GM19372 (cell line): ENCODE results near the gene CPTP.

Experiments used
- ATAC-seq: cut with Tn5 transposase; IDR thresholded peaks from one replicate; pipeline ENCODE4 v1.9.1; 2021; ENCODE audit warnings: mild to moderate bottlenecking, low read depth, moderate library complexity; ENCODE audit not compliant: unreplicated experiment

CPTP gene

GRCh38 chr1:1317420-1317819 lies 7.2 kb upstream of the CPTP start:
- ATAC-seq = no peak

- ATAC-seq = no peak
Measured at GRCh38 chr1:1318131-1318652, 6.4 kb upstream of the CPTP start.

- ATAC-seq = no peak
Measured at GRCh38 chr1:1318777-1319645, 5.6 kb upstream of the CPTP start.

- no peak for ATAC-seq
Measured at GRCh38 chr1:1319646-1319941, 5.0 kb upstream of the CPTP start.

DNA sequence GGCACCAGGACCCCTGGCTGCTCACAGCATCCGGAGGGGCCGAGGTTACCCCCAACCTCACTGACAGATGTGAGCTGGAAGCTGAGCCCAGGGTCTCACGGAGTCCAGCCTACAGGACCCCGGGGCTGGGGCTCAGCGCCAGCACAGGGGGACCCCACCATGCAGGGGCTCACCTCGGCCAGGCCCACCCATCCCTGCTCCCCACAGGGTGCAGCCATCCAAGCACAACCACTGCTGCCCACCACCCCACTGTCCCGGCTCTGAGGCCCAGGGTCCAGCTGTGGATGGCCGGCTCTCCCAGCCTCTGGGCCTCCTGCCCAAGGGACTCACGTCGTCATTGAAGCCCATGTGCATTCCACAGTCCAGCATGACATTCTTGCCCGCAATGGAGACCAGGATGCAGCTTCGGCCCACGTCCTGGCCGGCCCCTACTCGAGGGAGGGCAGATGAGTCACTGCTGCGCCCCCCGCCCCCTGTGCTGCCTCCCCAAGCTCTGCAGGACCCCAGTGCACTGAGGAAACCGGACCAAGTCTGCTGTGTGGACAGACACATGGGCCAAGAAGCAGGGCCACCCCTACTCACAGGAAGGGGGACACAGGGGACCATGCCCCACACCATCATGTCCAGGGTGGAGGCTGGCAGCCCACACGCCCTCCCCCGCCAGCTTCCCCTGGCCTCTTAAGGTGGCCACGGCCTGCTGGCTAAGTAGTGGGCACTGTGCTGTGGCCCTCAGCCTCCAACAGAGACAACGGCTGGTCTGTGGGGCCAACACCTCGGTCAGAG lies 3.7 kb upstream of the CPTP start:
- ATAC-seq = no peak

GRCh38 chr1:1321477-1321876 lies 3.1 kb upstream of the CPTP start:
- no peak for ATAC-seq

DNA sequence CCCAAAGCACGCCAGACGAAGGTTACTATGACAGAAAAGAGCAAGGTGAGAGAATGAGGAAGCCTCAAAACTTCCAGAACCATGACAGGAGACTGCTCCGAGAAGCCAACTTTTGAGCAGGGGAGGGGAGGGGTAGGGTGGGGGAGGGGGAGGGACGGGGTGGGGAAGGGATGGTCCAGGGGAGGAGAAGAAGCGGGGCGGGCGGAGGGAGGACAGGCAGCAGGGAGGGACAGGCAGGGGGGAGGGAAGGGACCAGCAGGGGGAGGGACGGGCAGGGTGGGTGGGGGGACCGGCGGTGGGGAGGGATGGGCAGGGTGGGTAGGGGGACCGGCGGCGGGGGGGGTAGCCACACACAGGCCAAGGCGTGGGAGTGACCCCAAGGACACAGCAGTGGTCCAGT lies 2.2 kb upstream of the CPTP start:
- no peak for ATAC-seq

GRCh38 chr1:1322952-1323351 lies 1.6 kb upstream of the CPTP start:
- ATAC-seq = no peak

GRCh38 chr1:1324084-1324523 lies 498 bp upstream of the CPTP start:
- ATAC-seq = peak; percentile 33

GRCh38 chr1:1325288-1326074 lies 879 bp downstream of the CPTP start:
- no peak for ATAC-seq

- no peak for ATAC-seq
Measured at GRCh38 chr1:1326075-1326605, 1.5 kb downstream of the CPTP start.

DNA sequence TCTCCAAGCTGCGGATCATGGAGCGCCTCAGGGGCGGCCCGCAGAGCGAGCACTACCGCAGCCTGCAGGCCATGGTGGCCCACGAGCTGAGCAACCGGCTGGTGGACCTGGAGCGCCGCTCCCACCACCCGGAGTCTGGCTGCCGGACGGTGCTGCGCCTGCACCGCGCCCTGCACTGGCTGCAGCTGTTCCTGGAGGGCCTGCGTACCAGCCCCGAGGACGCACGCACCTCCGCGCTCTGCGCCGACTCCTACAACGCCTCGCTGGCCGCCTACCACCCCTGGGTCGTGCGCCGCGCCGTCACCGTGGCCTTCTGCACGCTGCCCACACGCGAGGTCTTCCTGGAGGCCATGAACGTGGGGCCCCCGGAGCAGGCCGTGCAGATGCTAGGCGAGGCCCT lies 2.7 kb downstream of the CPTP start:
- ATAC-seq = no peak

- ATAC-seq = no peak
Measured at GRCh38 chr1:1328254-1328653, 3.7 kb downstream of the CPTP start.

- ATAC-seq = no peak
Measured at GRCh38 chr1:1329304-1330210, 5.0 kb downstream of the CPTP start.

GRCh38 chr1:1330366-1331067 lies 5.9 kb downstream of the CPTP start:
- no peak for ATAC-seq

- ATAC-seq = no peak
Measured at GRCh38 chr1:1331068-1331965, 6.7 kb downstream of the CPTP start, which contains the start of gene TAS1R3. TAS1R3 (plus strand) TSS chr1:1331280; CDS start chr1:1331346, 66 bp downstream.

GRCh38 chr1:1332031-1332755 lies 7.6 kb downstream of the CPTP start:
- no peak for ATAC-seq
